Activated CD4-positive, alpha-beta T cell treated with anti-CD3 and anti-CD28 coated beads, Interleukin-2, amount 50 U/mL, for 48 hours (primary cell): ENCODE data around the gene HYAL4.
"Not testable (repeated sequence)": the region's sequence is repeated elsewhere in the genome, so short reads cannot be mapped to it uniquely, and the experiment has no call there.

ENCODE experiments used
- DNase-seq, 2 experiments: peaks; one replicate each; pipeline ENCODE4 v3.0.0-alpha.2; 2020

HYAL4 gene

GRCh38 chr7:123847868-123848267 lies 2.9 kb downstream of the HYAL4 start:
- DNase-seq = no peak

GRCh38 chr7:123849855-123850254 lies 4.9 kb downstream of the HYAL4 start:
- DNase-seq = no peak

- DNase-seq = not testable (repeated sequence)
Measured at GRCh38 chr7:123851404-123851803, 6.4 kb downstream of the HYAL4 start.

GRCh38 chr7:123854291-123854690 lies 9.3 kb downstream of the HYAL4 start:
- not testable (repeated sequence) for DNase-seq

- not testable (repeated sequence) for DNase-seq
Measured at GRCh38 chr7:123856428-123856827, 11.5 kb downstream of the HYAL4 start.

GRCh38 chr7:123860848-123861247 lies 15.9 kb downstream of the HYAL4 start:
- no peak for DNase-seq

GRCh38 chr7:123862775-123863174 lies 17.8 kb downstream of the HYAL4 start:
- DNase-seq = no peak

- no peak for DNase-seq
Measured at GRCh38 chr7:123863461-123863860, 18.5 kb downstream of the HYAL4 start.

GRCh38 chr7:123864012-123864411 lies 19.0 kb downstream of the HYAL4 start:
- DNase-seq = no peak

GRCh38 chr7:123864436-123864835 lies 19.5 kb downstream of the HYAL4 start:
- no peak for DNase-seq

- no peak for DNase-seq
Measured at GRCh38 chr7:123864966-123865365, 20.0 kb downstream of the HYAL4 start.

- DNase-seq = peak; percentile 17 to 42
Measured at GRCh38 chr7:123865517-123866117, 20.6 kb downstream of the HYAL4 start.

- DNase-seq = no peak
Measured at GRCh38 chr7:123867225-123867624, 22.3 kb downstream of the HYAL4 start.

- peak; percentile 17 to 32 for DNase-seq
Measured at GRCh38 chr7:123871998-123872867, 27.3 kb downstream of the HYAL4 start.

- no peak for DNase-seq
Measured at GRCh38 chr7:123872908-123873307, 27.9 kb downstream of the HYAL4 start.

GRCh38 chr7:123876557-123877256 lies 31.7 kb downstream of the HYAL4 start:
- DNase-seq = no peak

GRCh38 chr7:123879628-123880027 lies 34.7 kb downstream of the HYAL4 start:
- no peak for DNase-seq

GRCh38 chr7:123881300-123881699 lies 36.3 kb downstream of the HYAL4 start:
- DNase-seq = no peak

- DNase-seq = no peak
Measured at GRCh38 chr7:123883154-123883553, 38.2 kb downstream of the HYAL4 start.

- DNase-seq = no peak
Measured at GRCh38 chr7:123888192-123888591, 43.2 kb downstream of the HYAL4 start.

GRCh38 chr7:123894753-123895152 lies 49.8 kb downstream of the HYAL4 start:
- DNase-seq = not testable (repeated sequence)

GRCh38 chr7:123901101-123901500 lies 56.1 kb downstream of the HYAL4 start:
- no peak for DNase-seq

- DNase-seq = no peak
Measured at GRCh38 chr7:123905714-123906113, 60.7 kb downstream of the HYAL4 start.

GRCh38 chr7:123916240-123916724 lies 71.3 kb downstream of the HYAL4 start:
- DNase-seq = no peak
